Stimulated activated CD4-positive, alpha-beta T cell treated with anti-CD3 and anti-CD28 coated beads, Interleukin-1b, Interleukin-23, amount 100 ng/mL, for 1 hour (primary cell): ENCODE results near the gene CAMK2B.

Experiments
- DNase-seq, 2 donors: peaks; one replicate each; pipeline ENCODE4 v3.0.0-alpha.2; 2020; ENCODE audit warnings: low read depth in 2 of 2

Gene CAMK2B

DNA sequence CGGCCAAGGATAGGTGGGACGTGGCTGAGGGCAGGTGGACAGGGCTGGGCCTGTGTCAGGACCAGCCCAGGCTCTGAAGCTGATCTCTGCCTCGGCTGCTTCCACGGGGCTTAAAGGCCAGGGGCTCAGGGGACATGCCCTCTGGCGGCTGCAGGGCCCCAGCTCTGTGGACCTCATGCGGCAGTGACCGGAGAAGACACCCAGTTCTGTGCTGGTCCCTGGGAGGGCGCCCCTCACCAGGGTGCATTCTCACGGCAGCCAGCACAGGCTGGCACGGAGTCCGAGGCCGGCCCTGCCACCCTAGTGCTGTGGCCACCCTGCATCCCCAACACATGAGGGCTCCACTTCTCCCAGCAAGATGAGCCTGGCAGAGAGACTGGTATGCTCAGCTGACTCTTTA is 94.3 kb downstream of the CAMK2B start:
- no peak for DNase-seq

DNA sequence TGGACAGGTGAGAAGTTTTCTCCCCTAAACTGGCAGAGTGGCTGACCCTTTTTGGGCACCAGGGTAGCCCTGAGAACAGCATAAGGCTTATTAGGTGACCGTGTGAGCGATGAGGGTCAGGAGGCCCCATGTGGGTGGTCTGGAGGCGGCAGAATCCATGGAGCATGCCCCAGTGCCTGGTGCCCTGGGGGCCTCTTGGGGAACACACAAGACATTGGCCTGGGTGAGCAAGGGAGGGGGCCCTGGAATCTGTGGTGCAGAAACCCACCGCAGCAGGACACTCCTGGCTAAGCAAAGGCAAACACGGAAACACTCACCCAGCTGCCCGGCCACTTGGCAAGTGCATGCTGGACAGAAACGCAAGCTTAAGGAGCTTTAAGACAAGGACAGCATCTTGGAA is 95.1 kb downstream of the CAMK2B start:
- no peak for DNase-seq

- no peak for DNase-seq
Measured at GRCh38 chr7:44229546-44230105, 95.8 kb downstream of the CAMK2B start.

GRCh38 chr7:44228571-44229350 is 96.6 kb downstream of the CAMK2B start:
- no peak for DNase-seq

DNA sequence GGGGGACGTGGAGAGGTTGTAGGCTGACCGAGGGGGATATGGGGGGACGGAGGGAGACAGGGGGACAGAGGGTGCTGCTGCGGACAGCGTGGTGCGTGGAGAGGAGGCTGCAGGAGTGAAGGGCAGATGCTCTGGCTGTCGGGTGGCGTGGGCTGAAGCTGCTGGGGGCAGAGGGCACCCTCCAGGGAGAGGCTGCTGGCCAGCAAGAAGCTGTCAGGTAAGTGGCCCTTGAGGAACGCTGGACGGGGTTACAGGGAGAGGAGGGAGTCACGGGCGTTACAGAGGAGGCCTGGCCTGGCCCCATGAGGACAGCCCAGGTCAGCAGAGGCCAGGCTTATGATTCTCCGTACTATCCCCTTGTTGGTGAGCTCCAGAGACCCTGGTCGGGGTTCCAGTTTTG is 97.5 kb downstream of the CAMK2B start:
- no peak for DNase-seq

GRCh38 chr7:44226396-44226753 is 99.0 kb downstream of the CAMK2B start:
- DNase-seq = no peak

- no peak for DNase-seq
Measured at GRCh38 chr7:44225566-44226395, 99.6 kb downstream of the CAMK2B start.

DNA sequence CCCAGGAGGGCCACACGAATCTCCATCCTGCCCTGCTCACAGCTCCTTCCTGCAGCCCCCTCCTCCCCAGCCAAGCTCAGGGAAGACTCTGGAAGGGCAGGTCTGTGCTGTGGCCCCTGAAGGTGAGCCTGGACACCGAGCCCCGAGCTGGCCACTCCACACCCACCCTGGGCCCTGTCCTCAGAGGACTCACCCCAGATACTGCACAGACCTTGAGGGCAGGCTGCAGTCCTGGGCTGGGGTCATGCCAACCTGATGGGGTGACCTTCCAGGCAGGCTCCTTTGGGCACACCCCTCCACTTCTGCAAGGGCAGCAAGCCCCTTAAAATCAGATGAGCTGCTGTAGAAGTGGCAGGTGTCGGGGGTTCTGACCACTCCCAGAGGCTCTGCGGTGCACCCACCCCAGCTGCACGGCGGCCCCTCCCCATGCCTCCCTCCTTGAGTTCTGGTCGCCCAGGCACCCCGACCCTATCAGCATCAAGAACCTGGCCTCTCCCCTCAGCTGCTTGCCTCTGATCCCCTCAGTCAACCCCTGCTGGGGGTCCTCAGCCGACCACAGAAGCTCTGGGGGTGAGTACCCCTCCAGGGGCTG is 100.3 kb downstream of the CAMK2B start:
- DNase-seq = no peak

DNA sequence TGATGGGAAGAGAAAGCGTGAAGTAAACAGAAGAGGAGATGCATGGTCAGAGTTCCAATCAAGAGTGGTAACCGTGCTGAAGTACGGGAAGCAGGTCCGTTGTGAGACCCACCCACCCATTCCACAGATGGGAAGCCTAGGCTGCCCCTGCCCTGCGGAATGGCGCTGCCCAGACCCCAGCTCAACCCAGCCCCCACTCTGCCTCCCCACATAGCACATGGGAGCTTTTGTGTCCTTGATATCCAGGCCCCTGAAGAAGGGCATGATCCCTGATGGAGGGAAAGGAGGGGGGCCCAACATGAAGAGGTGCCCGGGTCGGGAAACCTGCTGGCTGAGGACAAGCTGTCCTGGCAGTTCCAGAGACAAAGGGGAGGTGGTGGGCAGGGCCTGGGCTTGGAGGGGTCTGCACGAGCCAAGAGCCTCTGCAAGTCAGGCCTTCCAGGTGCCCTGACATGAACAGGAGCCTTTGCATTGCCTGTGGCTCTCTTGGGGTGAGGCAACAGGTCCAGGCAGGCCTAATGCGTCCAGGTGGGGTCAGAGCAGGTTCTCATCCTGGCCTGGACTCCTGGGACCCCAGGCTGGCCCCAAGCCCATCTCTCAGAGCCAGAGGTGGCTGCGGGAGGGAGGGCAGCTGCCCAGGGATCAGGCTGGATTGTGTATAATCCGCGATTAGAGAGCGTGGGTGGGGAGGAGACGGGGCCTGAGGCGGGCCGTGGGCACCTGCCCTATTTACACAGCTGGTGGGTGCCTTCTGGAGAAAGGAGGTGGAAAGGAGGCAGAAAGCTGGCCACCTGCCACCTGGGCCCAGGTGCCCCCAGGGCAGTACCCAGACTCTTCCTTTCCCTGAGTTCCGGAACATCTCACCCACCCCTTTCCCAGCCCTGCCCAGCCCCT is 101.1 kb downstream of the CAMK2B start:
- DNase-seq = no peak

GRCh38 chr7:44223362-44224079 is 101.9 kb downstream of the CAMK2B start:
- DNase-seq = no peak

GRCh38 chr7:44222776-44223261 is 102.6 kb downstream of the CAMK2B start:
- no peak for DNase-seq

GRCh38 chr7:44222074-44222473 is 103.3 kb downstream of the CAMK2B start:
- no peak for DNase-seq

DNA sequence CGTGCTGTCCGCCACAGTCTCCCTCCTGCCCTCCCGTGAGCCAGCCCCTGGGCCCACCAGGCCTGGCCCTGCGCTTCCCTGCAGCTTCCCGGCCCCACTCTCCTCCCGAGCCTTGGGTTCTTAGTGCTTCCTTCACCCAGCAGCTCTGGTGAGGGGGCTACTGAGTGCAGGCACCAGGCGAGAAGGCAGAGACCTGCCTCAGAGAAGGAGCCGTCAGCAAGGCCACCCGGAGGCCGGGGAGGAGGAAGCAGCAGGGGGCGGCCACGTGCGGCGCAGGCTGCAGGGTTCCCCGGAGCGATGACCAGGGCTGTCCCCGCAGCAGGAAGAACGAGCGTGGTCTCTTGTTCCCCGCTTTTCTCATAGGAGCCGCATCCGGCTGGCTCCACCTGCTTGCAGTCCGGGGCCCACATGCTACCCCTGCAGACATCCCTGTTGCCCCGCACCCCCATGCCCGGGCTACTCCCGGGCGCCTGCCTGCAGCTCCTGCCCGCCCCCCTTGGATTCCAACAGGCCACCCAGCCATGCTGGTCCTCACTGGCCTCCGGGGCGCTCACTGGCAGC is 104.1 kb downstream of the CAMK2B start:
- DNase-seq = no peak

GRCh38 chr7:44220358-44221112 is 104.9 kb downstream of the CAMK2B start:
- no peak for DNase-seq

DNA sequence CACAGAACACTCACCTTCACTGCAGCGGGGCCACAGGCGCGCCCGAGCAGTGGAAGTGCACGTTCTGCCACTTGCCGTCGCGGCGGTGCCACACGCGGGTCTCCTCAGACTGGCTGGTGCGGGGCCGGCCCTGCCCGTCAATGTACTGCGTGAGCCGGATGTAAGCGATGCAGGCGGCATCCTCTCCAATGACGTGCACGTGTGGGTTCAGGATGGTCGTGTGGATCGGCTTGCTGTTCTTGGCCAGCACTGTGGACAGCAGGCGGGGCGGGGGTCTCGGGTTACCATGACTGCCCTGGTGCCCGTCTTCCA is 105.4 kb downstream of the CAMK2B start:
- no peak for DNase-seq

DNA sequence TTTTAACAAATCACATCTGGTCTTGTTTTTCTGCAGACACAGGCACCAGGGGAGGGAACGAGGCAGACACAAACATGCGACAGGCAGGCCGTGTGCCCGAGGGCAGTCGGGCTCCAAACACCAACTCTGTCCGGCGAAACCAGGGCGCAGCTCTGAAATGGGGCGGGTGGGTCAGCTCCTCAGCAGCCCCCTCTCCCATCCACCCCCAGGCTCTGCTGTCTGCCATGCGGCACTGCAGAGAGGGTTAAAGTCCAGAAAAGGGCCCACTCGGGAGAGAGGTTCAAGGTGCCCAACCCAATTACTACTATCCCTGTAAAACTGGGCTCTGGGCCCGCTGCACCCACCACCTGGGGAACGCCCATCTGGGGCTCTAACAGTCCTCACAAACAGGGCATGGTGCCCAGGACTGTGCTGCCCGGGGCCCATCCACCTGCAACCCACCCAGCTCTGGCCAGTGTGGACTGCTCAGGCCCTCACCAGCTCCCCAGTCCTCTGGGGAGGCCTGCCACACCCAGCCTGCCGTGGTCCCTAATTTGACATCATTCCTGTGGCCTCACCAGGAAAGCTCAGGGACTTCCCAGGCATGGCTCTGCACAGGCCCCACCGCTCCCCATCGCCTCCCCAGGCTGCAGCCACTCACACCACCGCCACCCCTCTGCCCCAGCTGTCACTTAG is 105.9 kb downstream of the CAMK2B start:
- no peak for DNase-seq

DNA sequence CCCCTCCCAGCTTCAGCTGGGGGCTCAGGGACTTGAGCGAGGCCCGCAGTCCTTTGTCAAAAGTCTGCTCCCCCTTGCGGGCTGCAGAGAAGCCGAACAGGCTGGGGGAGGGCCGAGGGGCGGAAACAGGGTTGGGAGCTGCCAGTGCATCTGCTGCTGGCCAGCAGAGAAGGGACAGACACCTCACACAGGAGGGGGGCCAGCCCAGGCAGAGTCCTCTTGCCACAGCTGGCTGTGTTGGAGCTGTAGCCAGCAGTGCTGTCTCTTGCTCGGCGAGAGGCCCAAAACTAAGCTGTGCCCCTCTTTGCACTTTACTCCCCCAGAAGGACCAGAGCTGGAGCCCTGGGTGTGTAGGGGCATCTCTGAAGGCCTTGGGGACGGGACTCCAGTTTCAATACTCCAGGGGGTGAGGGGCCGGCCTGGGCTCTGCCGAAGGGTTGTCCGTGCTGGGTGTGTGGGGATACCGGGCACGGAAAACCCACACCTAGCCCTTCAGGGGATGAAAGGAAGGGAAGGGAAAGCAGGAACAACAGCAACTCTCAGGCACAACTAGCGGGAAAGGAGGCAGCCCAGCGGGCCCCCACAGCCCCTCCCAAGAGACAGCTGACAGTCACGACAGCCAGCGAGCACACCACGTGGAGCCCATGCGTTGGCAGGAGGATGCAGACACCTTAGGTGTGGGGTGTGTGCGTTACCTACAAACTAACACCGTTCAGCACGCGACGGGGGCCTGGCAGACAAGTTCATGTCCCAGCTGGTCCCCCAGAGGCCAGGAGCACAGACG is 106.8 kb downstream of the CAMK2B start:
- DNase-seq = no peak

GRCh38 chr7:44217852-44218402 is 107.5 kb downstream of the CAMK2B start:
- DNase-seq = no peak
